Activated CD4-positive, alpha-beta T cell treated with anti-CD3 and anti-CD28 coated beads, Interleukin-2, Interleukin-4, amounts not matched to agents 100 ng/mL and 50 ng/mL, durations not matched to agents 16 hours and 8 hours (primary cell): Measurements from ENCODE around the gene ASB6.

ENCODE experiments used
- DNase-seq: peaks from one replicate; pipeline ENCODE4 v3.0.0-alpha.2; 2020; ENCODE audit warnings: low spot score

Gene ASB6, protein sequence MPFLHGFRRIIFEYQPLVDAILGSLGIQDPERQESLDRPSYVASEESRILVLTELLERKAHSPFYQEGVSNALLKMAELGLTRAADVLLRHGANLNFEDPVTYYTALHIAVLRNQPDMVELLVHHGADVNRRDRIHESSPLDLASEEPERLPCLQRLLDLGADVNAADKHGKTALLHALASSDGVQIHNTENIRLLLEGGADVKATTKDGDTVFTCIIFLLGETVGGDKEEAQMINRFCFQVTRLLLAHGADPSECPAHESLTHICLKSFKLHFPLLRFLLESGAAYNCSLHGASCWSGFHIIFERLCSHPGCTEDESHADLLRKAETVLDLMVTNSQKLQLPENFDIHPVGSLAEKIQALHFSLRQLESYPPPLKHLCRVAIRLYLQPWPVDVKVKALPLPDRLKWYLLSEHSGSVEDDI

DNA sequence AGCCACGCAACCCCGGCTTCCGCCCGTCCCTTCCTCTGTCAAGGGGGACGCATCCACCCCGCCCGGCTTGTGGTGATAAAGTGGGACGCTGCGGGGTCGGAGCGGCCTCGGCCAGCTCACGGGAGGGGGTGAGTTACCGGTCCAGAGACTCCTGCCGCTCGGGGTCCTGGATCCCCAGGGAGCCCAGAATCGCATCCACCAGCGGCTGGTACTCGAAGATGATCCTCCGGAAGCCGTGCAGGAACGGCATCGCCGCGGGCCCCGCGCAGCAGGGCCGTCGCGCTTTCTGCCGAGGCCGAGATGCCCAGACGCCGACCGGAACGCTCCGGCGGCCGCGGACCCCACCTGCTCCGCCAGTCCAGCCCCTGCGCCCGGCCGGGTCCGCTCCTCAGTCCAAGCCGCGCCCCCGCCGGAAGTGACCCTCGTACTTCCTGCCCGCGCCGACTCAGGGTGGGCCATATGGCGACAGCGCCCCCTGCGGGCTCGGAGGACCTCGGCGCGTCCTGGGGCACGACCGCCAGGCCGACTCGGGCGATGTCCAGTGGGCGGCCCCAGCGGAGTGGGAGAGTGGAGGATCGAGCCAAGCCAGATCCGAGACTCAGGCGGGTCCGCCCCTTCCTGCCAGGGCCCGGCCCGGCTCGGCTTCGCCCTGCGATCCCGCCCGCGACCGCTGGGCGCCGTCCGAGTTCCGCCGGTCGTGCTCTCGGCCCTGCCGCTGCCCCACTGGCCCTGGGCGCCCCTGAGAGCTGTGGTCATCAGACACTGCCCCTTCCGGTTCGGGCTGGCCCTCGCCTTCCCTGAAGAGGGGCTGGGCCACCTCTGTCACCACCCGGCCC lies at the start of gene ASB6:
ASB6 (minus strand) TSS at position 402 of the 836 bp plus-strand sequence; CDS start at position 250, 152 bp downstream.
- peak; percentile 95 for DNase-seq

DNA sequence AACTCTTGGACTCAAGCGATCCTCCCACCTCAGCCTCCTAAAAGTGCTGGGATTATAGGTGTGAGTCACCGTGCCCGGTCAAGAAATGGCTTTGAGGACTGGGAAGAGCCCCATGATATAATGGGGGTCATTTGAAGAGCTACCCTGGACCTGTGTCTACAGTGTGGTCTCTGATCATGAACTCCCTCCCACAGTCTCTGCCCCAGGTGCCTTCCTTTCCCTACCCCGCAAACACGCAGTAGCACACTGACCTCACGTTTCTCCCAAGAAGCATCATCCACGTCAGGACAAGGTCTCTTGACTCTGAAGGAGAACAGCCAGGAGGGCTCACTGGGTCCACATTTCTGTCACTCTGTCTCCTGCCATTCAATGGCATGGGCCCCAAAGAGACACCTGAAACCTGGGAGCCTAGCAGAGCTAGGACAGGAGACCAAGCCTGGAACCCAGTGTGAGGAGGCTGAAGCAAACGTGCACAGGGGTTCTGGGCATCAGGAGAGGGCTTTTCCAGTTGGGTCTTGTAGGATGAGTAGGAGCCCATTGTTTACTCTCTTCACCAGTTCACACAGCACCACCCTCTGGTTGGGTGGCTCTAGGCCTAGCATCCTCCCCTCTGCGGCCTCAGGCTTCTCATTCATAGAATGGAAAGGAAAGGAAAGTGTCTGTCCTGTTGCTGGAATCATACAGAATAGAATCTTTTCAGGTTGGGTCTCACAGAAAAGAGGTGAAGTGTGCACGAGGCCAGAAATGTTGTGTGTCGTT lies 46.5 kb upstream of the ASB6 start:
- DNase-seq: no peak

DNA sequence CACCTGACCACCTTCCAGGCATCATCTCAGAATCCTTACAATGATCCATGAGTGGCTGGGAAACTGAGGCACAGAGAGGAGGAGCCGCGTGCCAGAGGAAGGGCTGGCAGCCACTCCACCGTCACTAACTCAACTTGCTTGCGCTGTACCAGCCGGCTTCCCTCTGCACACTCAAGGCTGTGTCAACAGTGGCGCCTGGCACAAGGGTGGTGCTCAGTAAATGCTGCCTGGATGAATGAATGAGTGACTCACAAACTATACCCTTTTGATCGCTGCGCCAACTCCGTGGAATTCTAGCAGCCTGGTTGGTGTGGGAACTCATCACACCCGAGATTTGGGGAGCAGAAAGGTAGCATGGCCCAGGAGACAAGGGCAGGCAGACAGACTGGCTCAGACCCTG lies 45.4 kb upstream of the ASB6 start:
- DNase-seq: no peak

DNA sequence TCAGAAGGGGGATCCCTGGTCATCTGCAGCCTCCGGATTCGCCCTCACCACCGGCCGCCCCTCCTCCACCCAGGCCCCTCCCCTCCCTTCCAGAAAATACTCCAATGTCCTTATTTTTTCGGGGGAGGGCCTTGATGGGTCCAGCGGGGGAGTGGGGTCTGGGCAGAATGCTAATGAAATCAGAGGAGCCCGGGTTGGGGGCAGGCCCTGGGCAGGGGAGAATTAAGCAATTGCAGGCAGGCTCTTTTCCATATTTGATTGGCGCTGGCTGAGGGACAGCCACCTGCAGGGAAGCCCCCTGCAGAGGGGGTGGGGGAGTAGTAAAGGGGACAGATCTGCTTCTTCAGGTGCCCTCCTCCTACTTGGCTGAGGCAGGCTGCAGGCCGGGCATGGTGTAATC lies 44.8 kb upstream of the ASB6 start:
- no peak for DNase-seq

DNA sequence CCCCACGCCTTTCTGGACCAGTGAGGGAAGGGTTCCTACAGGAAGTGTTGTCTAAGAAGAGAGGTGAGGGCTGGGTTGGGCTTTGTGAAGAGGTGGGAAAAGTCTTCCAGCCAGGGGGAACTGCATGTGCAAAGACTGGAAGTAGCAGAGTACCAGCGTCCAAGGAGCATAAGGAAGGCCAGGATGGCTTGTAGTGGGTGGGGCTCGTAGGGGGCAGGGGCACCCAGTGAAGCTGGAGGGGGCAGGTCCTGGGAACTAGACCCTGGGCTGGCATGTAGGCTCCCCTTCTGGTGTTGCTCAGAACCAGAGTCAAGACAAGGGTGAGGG lies 43.9 kb upstream of the ASB6 start:
- DNase-seq: no peak

DNA sequence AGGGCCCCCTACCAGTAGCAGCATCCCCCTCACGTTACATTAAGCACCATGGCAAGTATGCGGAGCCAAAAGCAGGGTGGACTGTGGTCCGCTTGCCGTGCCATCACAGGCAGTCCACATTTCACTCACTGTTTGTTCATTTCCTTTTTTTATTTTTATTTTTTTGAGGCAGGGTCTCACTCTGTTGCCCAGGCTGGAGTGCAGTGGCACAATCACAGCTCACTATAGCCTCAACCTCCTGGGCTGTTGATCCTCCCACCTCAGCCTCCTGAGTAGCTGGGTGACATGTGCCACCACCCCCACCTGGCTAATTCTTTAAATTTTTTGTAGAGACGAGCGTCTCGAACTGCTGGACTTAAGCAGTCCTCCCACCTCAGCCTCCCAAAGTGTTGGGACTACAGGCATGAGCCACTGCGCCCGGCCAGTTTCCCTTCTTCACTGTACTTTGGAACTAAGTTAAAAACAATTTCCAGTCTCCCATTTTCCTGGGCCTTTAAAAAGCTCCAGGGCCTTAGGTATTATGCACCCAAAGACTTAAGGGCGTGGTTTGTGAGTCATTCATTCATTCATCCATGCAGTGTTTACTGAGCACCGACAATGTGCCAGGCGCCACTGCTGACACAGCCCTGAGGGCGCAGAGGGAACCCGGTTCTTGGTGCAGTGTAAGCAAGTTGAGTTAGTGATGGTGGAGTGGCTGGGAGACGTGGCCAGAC lies 43.4 kb upstream of the ASB6 start:
- DNase-seq: no peak

DNA sequence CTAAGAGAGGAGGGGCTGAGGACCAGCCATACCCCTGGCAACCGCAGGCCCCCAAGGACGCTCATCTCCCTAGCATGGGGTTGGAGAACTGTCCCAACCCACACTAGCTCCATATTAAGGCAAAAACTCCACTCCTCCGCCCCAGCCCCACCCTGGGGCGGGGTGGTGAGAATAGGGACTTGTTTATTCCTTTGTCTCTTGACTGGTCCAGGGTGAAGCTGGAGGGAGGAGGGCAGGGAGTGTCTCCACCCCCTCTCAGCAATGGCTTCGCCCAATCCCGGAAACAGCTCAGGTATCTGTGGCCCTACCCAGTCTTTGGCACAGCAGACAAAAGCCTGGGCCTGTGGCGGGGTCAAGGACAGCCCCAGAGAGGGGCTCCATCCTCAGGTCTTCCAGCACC lies 40.4 kb upstream of the ASB6 start:
- DNase-seq: no peak

DNA sequence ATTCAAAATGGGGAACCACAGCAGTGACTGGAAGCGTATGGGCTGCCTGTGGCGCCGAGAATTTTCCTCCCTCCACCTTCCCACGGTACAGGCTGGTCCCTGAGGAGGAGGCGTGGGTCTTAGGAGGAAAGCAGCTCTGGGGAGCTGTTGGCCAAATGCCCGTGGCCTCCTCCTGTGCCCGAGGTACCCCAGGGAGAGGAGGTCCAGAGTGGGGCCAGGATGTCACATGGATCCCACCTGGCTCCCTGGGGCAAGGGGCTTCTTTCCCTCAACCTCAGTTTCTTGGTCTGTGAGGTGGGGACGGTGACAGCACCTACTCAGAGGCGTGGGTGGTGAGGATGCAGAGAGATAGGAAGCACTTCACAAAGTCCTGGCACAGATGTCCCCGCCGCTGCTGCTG lies 40.0 kb upstream of the ASB6 start:
- no peak for DNase-seq

DNA sequence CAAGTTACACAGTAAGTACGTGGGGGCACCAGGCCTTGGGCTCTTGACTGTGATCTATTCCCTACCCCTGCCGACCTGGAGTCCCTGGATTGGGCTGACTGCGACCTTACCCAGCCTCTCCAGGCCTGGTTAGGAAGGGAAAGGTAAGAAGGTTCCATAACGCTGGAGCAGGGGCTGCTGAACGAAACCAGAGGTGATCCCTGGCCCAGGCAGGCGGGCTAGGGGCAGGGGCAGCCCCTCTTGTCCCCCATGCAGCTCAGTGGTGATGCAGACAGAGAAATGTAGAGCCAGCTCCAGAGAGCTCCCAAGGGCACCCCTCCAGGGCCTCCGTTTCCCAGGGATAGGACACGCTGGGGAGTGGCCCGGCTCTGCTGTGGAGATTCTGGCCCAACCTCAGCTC lies 37.6 kb upstream of the ASB6 start:
- DNase-seq: no peak

DNA sequence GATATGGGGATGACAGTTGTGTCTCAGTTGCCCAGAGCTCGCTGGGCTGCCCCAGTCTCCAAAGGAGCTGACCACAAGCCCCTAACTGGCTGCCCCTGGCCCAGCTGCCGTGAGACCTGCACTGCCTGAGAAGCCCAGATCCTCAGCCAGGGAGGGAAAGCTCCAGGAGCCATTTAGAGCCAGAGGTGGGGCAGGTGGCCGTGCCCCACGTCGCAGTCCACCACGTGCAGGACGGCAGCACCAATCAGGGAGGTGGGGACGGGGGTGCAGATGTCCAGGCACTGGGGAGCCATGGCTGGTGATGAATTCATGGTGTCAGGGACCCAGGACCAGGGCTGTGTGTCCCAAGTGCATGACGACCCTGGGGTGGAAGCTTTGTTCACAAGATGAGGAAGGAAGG lies 36.9 kb upstream of the ASB6 start:
- no peak for DNase-seq

DNA sequence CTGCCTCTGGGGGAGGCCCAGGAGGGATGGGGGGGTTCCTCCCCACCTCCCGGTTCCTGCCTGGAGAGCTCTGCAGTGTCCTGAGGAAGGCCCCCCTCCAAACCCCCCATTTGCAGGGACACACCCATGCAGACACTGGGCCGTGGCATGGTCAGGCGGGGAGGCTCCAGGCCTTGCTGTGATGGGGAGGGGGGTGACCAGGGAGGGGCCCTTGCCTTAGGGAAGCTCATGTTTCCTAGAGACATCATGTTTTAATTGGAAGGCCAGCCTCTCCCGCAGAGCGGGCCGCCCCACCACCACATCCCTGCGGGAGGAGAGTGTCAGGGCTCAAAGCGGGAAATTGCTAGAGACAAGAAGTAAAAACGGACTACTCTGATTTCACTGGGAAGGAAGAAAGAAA lies 35.5 kb upstream of the ASB6 start:
- DNase-seq: no peak

DNA sequence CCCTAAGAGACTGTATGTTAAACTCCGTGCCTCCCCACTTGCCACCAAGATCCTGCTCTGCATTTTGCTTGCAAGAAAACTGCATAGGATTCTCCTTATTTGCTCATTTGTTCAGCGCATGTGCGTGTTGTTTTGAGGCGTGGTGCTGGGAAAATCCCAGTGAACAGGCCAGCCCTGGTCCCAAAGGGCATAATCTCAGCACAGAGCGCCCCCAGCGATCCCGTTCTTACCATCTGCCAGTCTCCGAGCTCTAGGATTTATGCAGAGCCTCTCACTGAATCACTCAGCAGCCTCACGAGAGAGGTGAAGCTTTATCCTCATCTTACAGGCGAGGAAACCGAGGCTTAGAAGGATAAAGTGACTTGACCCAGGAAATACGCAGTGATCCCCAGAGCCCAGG lies 35.0 kb upstream of the ASB6 start:
- no peak for DNase-seq

DNA sequence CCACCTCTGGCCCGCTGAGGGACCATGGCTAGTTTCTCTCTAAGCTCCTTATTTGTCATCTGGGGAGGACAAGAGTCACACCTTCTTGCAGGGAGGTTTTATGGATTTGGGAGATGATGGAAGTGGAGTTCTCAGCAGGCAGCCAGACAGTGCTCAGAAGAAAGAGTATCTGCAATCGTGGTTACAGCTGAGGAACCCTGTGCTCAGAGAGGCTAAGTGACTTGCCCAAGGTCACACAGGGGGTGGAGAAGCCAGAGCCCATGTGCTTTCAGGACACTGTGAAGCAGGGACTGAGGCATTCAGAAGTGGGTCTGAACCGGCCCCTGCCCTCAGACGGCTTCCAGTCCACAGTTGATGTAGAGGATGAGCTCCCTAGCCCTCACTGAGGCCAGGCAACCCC lies 34.3 kb upstream of the ASB6 start:
- DNase-seq: no peak

DNA sequence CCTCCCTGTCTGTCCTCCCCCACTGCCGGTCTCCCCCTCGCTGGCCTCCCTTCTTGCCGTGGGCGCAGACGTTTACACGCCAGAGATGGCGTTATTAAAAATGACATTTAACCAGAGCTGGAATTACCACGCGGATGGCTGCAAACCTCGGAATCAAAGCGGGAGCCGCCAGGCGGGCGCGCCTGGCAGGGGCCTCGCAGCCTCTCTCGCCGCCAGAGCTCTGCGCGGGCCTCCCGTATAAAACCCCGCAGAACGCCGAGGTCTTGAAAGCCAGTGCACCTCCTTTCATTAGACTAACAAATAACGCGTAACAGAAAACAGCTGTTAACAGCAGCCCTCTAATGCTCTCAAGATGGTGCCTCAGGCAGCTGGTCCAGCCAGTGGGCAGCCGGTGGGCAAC lies 33.7 kb upstream of the ASB6 start:
- DNase-seq: no peak

DNA sequence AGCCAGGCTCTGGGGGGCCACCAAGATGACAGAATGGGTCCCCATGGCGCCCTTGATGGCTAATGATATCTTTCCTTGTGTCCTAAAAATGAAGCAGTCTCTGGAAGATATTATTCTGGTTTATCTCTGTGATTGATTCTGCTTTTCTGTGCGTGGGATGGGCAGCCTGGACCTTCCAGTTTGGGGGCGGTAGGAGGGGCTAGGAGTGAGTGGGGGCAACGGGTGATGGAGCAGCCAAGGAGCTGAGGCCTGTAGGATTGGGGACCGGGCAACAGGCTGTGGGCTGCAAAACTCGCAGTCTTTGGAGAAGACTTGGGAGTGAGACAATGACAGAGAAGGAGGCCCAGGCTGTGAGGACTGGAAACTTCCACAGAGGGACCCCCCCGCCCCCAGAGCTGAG lies 32.3 kb upstream of the ASB6 start:
- DNase-seq: no peak

DNA sequence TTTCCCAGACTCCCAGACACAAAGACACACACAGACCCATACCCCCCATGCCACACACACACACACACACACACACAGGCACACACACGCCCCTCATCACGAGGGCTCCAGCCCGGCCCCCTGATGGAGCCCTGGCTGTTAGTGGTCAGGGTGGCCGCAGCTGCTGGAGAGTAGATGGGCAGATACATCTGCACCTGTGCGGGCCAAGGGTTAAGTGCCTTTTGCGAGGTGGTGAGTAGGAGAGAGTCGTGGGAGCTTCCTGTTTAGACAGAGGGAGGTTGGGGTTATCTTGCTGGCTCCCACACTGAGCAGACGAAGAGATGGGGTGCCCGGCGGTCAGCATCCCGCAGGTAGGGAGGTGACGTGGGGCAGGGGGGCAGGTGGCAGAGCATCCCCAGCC lies 31.7 kb upstream of the ASB6 start:
- DNase-seq: no peak

DNA sequence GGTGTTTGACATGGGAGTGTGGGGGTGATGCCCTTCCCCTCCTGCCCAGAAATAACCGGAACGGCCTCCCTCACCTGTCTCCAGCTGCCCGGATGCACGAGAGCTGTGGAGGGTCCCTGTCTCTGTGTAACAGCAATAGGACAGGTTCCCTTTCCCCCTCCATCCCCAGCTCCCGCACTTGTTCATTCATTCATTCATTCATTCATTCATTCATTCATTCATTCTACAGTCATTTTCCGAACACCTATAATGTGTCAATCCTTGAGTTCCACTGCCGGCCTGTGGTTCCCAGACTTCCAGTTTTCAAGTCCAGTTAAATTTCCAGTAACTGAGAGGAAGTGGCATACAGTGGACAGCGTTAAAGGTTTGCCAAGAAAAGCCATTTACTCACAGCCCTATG lies 30.8 kb upstream of the ASB6 start:
- no peak for DNase-seq

DNA sequence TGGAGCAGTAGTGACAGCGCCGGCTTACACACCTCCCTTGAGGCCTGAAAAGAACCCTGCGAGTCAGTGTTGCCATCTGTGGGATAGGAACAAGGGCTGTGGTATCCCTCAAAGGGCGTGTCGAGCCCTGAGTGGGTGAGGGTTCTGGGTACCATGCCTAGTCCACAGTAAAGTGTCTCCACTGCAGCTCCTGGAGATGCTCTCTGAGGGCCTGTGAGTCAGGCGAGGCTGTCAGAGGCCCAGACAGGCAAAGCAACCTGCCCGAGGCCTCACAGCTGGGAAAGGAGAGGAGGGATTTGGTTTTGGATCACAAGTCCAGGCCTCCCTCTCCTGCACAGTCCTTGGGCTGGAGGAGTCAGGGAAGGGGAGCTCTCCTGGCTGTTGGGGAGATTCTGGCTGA lies 29.6 kb upstream of the ASB6 start:
- no peak for DNase-seq

DNA sequence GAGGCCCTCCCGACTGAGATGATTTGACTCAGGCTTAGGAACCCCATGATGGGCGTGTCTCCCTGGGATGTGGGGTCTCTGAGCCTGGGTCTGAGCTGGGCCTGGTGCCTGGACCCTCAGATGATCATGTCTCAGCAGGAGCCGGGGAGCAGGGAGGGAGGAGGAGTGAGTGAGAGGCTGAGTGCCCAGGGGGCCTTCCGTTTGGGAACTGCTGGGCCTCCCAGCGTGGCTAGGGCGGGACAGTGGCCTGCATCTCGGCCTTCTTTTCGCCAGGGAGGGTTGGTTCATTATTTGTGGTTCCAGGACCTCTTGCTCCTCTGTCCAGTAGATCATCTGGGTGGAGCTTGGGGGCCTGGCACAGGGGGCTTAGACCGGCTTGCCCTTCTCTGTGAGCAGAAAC lies 29.1 kb upstream of the ASB6 start:
- DNase-seq: no peak

DNA sequence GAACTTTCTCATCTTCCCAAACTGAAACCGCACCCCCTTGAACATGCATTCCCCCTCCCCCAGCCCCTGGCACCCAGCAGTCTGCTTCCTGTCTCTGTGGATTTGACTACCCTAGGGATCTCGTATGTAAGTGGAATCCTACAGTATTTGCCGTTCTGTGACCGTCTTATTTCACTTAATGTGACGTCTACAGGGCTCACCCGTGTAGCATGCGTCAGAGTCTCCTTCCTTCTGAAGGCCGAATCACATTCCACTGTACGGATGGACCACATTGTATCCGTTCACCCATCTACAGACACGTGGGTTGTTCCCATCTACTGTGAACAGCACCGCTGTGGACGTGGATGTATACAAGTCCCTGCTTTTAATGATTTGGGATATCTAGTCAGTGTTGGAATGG lies 28.0 kb upstream of the ASB6 start:
- DNase-seq: no peak

DNA sequence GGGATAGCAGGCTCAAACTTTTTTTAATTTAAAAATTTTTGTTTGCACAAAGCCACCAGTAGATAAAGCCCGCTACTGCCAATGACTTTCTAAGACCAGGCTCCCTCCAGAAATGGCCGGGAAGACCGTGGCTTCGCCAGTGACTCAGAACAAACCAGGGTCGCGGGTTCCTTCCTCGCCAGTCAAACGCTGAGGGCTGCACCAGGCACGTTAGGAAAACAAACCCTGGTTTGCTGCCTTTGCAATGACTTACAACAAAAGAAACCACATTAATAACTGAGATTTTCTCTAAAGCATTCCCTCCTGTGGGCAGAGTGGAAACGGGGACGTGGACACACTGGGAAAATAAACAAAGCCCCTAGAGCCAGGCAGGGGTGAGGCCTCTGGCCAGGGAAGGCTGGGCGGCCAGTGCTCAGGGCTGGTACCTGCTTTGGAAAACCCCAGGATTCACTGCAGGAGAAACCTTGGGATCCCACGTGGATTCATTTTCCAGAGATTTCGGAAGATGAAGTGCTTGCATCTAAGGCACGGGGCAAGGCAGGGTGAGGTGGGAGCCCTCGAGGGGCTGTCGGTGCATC lies 27.3 kb upstream of the ASB6 start:
- DNase-seq: no peak

DNA sequence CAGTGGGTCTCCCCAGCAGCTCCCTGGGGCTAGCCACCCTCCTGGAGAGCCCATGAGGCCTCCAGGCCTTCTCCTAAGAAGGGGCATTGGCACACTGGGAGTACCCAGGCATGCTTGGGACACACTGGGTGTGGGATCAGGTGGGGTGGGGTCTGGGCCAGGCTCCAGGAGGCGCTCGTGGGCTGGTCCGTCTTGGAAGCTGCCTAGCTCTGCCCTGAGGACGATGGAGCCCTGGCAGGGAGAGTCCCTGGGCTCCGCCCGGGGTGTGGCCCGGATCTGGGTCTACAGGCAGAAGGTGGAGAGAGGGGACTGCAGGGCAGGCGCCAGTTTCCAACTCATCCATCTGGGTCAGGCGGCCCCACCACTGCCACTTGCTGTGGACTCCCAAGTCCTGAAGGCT lies 25.9 kb upstream of the ASB6 start:
- no peak for DNase-seq
